ENCODE measurements around the gene RCL1. TPM values are rescaled to one million over a fixed set of nuclear protein-coding genes. Genes with fewer than 3 reads are reported as not detected.

Gene RCL1
- total RNA-seq, 1 donor: 27.7 TPM

DNA sequence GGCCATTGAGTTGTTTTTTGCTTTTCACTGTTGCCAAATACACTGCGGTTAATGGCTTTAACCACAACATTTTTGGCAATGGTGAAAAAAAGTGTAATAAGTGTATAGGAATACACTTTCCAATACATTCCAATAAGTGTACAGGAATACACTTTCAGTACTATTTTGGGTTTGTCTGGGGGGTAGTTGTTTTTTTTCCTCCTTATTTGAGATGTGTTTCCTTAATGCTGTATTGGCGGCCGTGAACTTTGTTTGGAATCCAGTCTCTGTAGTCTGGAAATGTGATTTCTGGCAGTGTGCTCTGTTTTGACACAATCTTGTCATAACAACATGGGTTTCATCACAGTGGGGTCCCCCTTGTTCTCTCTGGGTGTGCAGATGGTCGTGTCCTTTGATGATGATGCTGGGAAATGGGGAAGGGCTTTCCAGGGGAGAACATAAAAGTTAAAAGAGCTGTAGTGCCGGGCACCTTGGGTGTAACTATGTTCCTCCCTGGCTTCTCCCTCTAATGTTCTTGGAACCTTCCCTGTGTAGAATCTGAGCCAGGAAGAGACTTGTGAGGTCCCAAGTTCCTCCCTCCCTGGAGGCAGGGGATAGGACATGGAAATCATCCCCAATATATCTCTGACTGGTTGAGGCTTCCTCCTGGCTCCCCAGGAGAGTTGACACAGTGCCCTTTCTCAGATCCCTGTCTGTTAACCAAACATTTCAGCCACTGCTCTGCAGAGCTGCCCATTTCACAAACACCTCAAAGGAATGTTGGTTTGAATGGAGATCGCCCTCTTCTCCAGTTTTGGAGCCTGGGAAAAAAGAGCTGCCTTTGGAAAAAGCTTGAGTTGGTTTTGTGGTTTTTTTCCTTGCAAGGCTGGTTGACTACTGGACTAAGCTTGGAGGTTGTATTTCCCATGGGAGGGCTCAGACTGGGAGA lies 44.8 kb downstream of the RCL1 start:
- Histone ChIP-seq H3K27me3 (ENCODE audit: insufficient read depth, low read length) (no peaks in the 10 kb centered on the region), H3K4me1 (ENCODE audit: insufficient read depth, low read length) (no peaks in the 10 kb centered on the region), H3K4me3 (ENCODE audit: low read length) (no peak overlapping the region), H3K9me3 (ENCODE audit: low read depth, low read length) (no peaks in the 10 kb centered on the region)

DNA sequence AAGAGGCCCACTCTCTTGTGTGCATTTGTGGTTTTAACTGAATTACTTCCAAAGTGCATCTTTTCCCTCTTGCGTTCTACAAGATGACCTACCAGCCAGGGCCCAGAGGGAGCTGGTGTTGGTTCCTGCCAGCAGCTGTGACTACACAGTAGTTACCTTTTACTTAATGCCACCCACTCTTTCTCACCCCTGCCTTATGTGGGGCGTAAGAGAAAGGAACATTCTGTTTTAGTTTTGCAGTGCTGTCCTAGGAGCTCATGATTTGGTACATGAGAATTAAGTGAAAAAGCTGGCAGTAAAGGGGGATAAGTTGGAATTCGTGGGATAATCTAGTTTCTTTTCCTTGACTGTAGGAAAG lies 45.4 kb downstream of the RCL1 start:
- Histone ChIP-seq H3K4me3 (ENCODE audit: low read length) (no peak overlapping the region), H3K9me3 (ENCODE audit: low read depth, low read length) (no peaks in the 10 kb centered on the region), H3K27me3 (ENCODE audit: insufficient read depth, low read length) (no peaks in the 10 kb centered on the region), H3K4me1 (ENCODE audit: insufficient read depth, low read length) (no peaks in the 10 kb centered on the region)

DNA sequence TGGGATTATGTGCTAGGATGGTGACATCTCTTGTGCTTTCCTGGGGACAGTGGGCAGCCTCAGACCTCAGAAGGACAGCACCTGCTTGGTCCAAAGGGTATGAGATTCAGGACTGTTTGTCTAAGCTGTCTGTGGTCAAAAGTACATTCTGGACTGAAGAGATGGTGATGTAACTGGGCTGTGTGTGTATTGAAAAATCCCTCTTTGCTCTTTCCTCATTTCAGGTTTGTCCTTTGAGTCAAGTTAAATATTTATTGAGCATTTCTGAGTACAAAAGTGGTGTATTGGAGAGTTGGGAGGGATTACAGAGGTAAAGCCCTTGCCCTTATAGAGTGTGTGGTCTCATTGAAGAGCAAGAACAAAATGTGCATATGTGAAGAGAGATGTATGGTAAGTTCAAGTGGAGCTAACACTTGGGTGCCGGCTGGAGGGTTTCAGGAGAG lies 46.7 kb downstream of the RCL1 start:
- H3K9me3 ChIP-seq (ENCODE audit: low read depth, low read length): no peaks in the 10 kb centered on the region
- H3K27me3 ChIP-seq (ENCODE audit: insufficient read depth, low read length): no peaks in the 10 kb centered on the region
- no peaks in the 10 kb centered on the region for H3K4me1 ChIP-seq (ENCODE audit: insufficient read depth, low read length)
- no peak overlapping the region for H3K4me3 ChIP-seq (ENCODE audit: low read length)

DNA sequence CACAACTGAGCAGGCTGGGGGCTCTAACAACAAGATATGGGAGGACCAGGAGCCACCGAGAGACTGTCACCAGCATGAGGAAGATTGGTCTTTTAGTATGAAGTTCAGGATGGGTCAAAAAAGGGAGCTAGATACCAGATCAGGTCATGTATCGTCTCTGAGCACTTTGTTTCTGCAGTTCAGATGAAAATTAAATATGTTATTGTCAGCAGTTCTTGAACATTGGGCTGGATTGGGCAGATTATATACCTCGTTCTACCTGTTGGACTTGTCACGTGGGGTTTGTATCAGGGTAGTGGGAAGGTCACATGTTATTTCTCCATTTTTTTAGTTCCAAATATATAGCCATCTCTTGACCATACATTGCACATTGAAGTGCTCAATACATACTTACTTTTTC lies 47.3 kb downstream of the RCL1 start:
- H3K27me3 ChIP-seq (ENCODE audit: insufficient read depth, low read length): no peaks in the 10 kb centered on the region
- no peaks in the 10 kb centered on the region for H3K9me3 ChIP-seq (ENCODE audit: low read depth, low read length)
- no peaks in the 10 kb centered on the region for H3K4me1 ChIP-seq (ENCODE audit: insufficient read depth, low read length)
- no peak overlapping the region for H3K4me3 ChIP-seq (ENCODE audit: low read length)

DNA sequence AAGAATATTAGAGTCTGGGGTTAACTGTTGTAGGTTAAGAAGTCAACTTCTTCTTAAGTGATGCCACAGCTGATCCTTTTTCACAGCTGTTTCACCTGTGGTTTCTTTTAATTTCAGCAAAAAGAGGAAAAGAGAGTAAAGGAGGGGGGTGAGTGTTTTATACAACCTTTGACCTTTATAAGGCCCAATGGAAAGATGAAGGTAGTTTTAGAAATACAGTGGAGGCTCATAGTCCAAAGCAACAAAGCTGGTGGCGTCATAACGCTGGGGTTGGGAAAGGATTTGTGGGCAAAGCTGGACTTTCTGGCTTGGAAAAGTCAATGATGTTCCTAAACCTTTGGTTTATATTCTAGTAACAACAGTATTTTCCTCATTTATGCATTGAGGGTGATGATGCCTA lies 49.5 kb downstream of the RCL1 start:
- Histone ChIP-seq H3K4me1 (ENCODE audit: insufficient read depth, low read length) (no peaks in the 10 kb centered on the region), H3K9me3 (ENCODE audit: low read depth, low read length) (no peaks in the 10 kb centered on the region), H3K27me3 (ENCODE audit: insufficient read depth, low read length) (no peaks in the 10 kb centered on the region), H3K4me3 (ENCODE audit: low read length) (no peak overlapping the region)

DNA sequence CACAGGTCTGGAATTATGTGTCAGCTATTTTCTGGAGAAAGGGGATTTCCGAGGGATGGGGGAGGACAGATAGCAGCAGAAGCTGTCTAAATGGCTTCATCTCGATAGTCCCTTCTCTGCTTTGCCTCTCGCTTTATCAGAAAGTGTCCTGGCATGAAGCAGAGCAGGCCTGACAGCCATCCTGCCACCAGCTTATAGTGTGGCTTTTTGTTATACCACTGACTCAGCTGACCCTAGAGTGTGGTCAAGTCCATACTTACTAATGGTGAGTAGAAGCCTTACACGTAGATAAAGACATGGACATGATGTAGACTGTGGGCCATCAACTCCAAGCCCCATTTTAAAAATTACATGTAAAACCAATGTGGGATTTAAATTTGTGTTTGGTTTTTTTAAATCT lies 50.0 kb downstream of the RCL1 start:
- Histone ChIP-seq H3K27me3 (ENCODE audit: insufficient read depth, low read length) (no peaks in the 10 kb centered on the region), H3K4me3 (ENCODE audit: low read length) (no peak overlapping the region), H3K4me1 (ENCODE audit: insufficient read depth, low read length) (no peaks in the 10 kb centered on the region), H3K9me3 (ENCODE audit: low read depth, low read length) (no peaks in the 10 kb centered on the region)

DNA sequence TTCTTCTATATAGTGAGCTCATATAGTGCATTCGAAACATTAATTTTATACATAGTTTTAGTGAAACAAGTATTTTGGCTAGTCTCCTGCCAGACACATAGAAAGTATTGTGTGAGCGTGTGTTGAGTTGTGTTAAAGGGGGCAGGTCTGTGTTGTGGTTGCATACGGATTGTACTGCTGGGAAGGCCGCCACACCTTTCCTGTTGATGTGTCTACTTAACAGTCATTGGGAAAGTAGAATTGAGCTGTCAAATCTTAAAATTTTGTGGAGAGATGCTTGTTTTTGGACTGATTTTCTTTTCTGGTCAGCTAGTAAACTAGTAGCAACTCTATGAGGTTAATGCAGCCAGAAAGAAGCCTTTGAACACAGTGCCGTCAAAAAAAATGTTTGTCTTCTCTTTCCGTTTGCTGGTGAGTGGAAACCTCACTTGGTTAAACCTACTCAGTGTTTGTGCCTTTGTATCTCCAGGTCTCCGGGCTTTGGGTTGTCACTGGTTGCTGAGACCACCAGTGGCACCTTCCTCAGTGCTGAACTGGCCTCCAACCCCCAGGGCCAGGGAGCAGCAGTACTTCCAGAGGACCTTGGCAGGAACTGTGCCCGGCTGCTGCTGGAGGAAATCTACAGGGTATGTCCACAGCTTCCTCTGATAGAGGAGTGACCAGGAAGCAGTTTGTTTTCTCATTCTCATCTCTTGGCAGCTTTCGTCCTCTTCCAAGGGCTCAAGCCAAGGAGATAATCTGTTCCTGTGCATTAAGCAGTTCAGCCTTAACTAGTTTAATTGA lies 51.5 kb downstream of the RCL1 start:
- Histone ChIP-seq H3K4me3 (ENCODE audit: low read length) (no peak overlapping the region), H3K9me3 (ENCODE audit: low read depth, low read length) (no peaks in the 10 kb centered on the region), H3K4me1 (ENCODE audit: insufficient read depth, low read length) (no peaks in the 10 kb centered on the region), H3K27me3 (ENCODE audit: insufficient read depth, low read length) (no peaks in the 10 kb centered on the region)

DNA sequence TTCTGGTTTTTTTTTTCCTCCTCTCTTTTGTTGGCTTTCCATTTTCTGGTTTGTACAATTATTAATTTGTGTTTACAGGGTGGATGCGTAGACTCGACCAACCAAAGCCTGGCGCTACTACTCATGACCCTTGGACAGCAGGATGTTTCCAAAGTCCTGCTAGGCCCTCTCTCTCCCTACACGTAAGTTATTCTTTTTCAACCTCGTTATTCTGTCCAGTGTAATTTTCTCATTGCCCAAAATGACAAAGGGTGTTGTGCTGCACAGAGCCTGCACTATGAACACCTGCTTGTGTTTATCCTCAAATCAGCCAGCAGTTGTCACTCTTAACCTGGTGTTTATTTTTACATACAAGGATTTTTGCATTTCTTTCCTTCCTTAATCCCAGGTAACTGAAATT lies 56.6 kb downstream of the RCL1 start:
- peaks cover 4% of the 10 kb centered on the region for H3K4me1 ChIP-seq (ENCODE audit: insufficient read depth, low read length)
- H3K9me3 ChIP-seq (ENCODE audit: low read depth, low read length): no peaks in the 10 kb centered on the region
- no peak overlapping the region for H3K4me3 ChIP-seq (ENCODE audit: low read length)
- no peaks in the 10 kb centered on the region for H3K27me3 ChIP-seq (ENCODE audit: insufficient read depth, low read length)

DNA sequence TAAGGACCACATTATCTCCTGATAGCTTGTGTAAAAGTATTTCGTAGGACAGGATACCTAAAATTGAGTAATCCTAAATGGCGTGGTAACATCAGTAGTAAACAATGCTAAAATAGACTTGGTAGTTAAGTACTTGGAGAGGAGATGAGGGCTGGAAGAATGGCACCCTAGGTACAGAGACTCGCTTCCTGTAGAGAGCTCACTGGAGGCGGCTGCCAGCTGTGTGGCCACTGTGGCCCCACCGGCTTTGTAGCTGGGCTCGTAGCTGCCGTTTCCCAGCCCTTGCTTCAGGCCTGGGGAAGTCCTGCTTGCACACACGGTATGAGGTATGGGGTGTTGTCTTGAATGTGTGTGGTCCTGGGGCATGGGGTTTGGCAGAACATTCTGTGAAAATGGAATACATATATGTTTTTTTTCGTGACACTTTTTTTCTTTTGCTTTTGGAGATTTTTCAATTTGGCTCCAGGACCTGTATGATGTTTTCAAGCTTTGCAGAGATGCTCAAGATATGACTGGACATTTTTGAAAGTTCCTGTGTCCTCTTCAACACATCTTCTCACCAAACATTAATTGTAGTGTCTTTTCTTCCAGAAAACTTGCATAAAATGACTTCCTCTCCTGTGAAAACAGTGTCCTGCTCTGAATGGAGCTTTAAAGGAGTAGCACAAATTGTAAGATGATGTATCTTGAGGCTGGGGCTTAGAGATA lies 58.0 kb downstream of the RCL1 start:
- Histone ChIP-seq H3K4me1 (ENCODE audit: insufficient read depth, low read length) (peaks cover 4% of the 10 kb centered on the region), H3K4me3 (ENCODE audit: low read length) (no peak overlapping the region), H3K9me3 (ENCODE audit: low read depth, low read length) (no peaks in the 10 kb centered on the region), H3K27me3 (ENCODE audit: insufficient read depth, low read length) (no peaks in the 10 kb centered on the region)

DNA sequence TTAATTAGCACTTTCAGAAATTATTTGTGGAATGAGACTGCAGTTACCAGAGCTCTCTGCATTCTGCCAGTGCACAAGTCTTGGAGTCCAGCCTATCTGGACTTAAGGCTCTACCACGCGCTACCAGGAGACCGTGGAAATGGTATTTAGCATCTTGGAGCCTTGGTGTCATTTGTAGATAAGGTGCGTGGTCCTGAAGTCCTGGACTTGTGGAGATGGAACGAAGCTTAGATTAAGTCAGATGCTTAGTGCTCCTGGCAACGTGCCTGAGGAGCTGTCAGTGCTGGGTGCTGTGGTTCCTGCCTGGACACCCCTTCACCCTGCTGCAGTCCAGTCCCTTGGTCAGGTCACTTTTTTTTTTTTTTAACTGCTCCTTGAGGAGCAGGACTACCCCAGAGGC lies 59.7 kb downstream of the RCL1 start:
- Histone ChIP-seq H3K9me3 (ENCODE audit: low read depth, low read length) (no peaks in the 10 kb centered on the region), H3K4me1 (ENCODE audit: insufficient read depth, low read length) (peaks cover 4% of the 10 kb centered on the region), H3K4me3 (ENCODE audit: low read length) (no peak overlapping the region), H3K27me3 (ENCODE audit: insufficient read depth, low read length) (no peaks in the 10 kb centered on the region)

DNA sequence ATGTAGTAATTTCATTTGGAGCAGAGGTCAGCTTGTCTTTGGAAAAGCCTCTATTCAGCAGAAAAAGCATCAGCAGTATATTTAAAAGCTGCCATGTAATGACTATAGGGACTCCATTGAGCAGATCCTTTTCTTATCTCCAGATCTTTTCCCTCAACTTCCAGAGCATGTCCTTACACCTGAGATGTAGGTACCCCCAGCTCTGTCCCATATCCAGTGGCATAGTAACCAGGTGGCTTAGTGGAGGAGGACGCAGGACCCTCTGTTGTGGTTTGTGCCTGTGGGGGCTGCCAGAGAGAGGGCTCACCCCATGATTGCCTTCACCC lies 61.5 kb downstream of the RCL1 start:
- H3K4me1 ChIP-seq (ENCODE audit: insufficient read depth, low read length): peaks cover 4% of the 10 kb centered on the region
- no peak overlapping the region for H3K4me3 ChIP-seq (ENCODE audit: low read length)
- no peaks in the 10 kb centered on the region for H3K9me3 ChIP-seq (ENCODE audit: low read depth, low read length)
- no peaks in the 10 kb centered on the region for H3K27me3 ChIP-seq (ENCODE audit: insufficient read depth, low read length)

DNA sequence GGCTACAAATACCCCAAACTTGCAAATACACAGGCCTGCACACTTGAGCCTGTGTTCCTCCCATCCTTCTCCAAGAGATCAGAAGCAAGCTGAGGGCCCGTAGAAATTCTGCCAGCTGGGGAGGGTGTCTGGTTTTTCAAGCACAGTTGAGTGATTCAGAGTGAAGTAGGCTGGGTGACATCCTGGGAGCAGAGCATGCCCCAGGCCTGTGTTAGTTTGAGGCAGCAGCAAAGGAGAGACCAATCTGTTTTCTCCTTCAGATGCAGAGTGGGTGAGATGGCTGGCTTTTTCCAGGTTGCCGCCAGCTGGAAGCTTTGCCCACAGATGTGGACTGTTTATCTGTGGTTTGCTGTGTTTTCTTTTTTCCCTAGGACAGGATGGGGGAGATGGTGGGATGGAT lies 63.1 kb downstream of the RCL1 start:
- Histone ChIP-seq H3K27me3 (ENCODE audit: insufficient read depth, low read length) (no peaks in the 10 kb centered on the region), H3K4me3 (ENCODE audit: low read length) (no peak overlapping the region), H3K4me1 (ENCODE audit: insufficient read depth, low read length) (no peaks in the 10 kb centered on the region), H3K9me3 (ENCODE audit: low read depth, low read length) (no peaks in the 10 kb centered on the region)

DNA sequence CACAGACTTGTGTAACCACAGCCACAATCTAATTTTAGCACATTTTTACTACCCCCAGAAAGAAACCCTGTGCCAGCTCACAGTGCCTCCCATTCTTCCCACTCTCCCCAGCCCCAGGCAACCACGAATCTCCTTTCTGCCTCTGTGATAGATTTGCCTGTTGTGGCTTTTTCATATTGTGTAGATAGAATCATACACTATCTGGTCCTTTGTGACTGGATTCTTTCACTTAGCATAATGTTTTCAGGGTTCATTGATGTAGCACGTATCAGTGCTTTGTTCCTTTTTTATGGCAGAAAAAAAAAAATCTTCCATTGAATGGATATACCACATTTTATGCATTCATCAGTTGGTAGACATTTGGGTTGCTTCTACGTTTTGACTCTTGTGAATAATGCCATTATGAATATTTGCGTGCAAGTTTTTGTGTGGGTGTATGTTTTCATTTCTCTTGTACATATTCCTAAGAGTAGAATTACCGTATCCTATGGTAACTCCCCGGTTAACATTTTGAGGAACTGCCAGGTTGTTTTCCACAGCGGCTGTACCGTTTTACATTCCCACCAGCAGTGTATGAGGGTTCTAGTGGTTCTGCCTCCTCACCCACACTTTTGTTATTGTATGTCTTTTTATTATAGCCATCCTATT lies 64.5 kb downstream of the RCL1 start:
- H3K27me3 ChIP-seq (ENCODE audit: insufficient read depth, low read length): no peaks in the 10 kb centered on the region
- no peaks in the 10 kb centered on the region for H3K4me1 ChIP-seq (ENCODE audit: insufficient read depth, low read length)
- H3K9me3 ChIP-seq (ENCODE audit: low read depth, low read length): no peaks in the 10 kb centered on the region
- no peak overlapping the region for H3K4me3 ChIP-seq (ENCODE audit: low read length)

DNA sequence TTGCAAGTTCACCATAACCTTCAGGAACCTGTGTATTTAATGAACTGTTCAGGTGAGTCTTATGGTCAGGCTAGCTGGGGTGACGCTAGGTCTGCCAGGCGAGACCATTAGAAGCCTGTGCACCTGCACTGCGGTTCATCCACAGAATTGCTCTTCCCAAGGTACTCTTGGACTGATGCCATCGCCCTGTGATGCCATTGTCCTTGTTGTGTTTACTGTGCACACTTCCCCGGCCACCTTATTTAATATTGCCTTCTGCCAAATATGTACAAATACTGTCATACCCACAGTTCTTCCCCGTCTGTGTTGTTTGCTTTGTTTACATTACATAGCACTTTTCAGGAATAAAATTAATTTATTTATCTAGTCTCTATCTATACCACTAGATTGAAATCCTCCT lies 66.3 kb downstream of the RCL1 start:
- Histone ChIP-seq H3K27me3 (ENCODE audit: insufficient read depth, low read length) (no peaks in the 10 kb centered on the region), H3K4me3 (ENCODE audit: low read length) (no peak overlapping the region), H3K4me1 (ENCODE audit: insufficient read depth, low read length) (no peaks in the 10 kb centered on the region)

DNA sequence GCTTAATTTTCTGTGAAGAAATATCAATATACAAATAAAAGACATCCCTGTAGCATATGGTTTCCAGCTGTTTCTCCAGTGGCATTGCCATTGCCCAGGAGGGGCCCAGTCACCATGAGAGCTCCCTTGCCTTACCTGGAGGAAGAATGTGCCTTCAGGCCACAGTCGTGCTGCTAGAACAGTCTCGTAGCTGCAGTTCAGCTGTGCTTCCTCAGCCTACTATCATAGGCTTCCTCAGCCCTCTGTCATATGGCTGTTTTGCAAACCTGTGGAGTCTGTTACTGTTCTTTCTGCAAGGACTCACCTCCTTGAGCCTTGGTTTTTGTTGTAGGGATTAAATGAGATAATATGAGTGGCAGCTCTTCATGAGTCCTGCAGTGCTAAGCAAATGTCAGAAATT lies 67.6 kb downstream of the RCL1 start:
- no peaks in the 10 kb centered on the region for H3K27me3 ChIP-seq (ENCODE audit: insufficient read depth, low read length)
- H3K9me3 ChIP-seq (ENCODE audit: low read depth, low read length): no peaks in the 10 kb centered on the region
- no peaks in the 10 kb centered on the region for H3K4me1 ChIP-seq (ENCODE audit: insufficient read depth, low read length)
- H3K4me3 ChIP-seq (ENCODE audit: low read length): no peak overlapping the region

More for the DNA sequence above, 66.3 kb downstream of the RCL1 start:
- H3K9me3 ChIP-seq (ENCODE audit: low read depth, low read length): no peaks in the 10 kb centered on the region

All from mononuclear cell (primary cell).